ENCODE results near the gene SLC22A14.
"Not testable (repeated sequence)": the region's sequence is repeated elsewhere in the genome, so short reads cannot be mapped to it uniquely, and the experiment has no call there.

Gene SLC22A14

GRCh38 chr3:38289286-38290217, 7.5 kb downstream of the SLC22A14 start:
- not testable (repeated sequence) for H3K4me3 ChIP-seq (ENCODE audit: low read length); H3K4me1 ChIP-seq (ENCODE audit: control insufficient read depth, insufficient read depth, low read length); H3K36me3 ChIP-seq (ENCODE audit: control insufficient read depth, insufficient read depth, low read length); H3K9me3 ChIP-seq (ENCODE audit: control insufficient read depth, insufficient read depth, low read length); H3K27ac ChIP-seq (ENCODE audit: low read length); DNase-seq (ENCODE audit: low read depth, low spot score); H3K27me3 ChIP-seq (ENCODE audit: control insufficient read depth, insufficient read depth, low read length)
- no CpG with 5 or more reads among the region's 16 CpGs for WGBS (ENCODE audit: insufficient coverage, insufficient read length)

GRCh38 chr3:38297053-38297452, 15.0 kb downstream of the SLC22A14 start:
- WGBS (ENCODE audit: insufficient coverage, insufficient read length), result no CpG with 5 or more reads among the region's 4 CpGs

GRCh38 chr3:38297537-38297936, 15.4 kb downstream of the SLC22A14 start:
- no peaks in the 10 kb centered on the region for H3K36me3 ChIP-seq (ENCODE audit: control insufficient read depth, insufficient read depth, low read length)
- no peaks in the 10 kb centered on the region for H3K4me1 ChIP-seq (ENCODE audit: control insufficient read depth, insufficient read depth, low read length)
- no peak overlapping the region for H3K27ac ChIP-seq (ENCODE audit: low read length)
- H3K27me3 ChIP-seq (ENCODE audit: control insufficient read depth, insufficient read depth, low read length), result no peaks in the 10 kb centered on the region
- H3K9me3 ChIP-seq (ENCODE audit: control insufficient read depth, insufficient read depth, low read length), result no peaks in the 10 kb centered on the region
- no peak overlapping the region for H3K4me3 ChIP-seq (ENCODE audit: low read length)
- DNase-seq (ENCODE audit: low read depth, low spot score), result no peak

More at GRCh38 chr3:38297053-38297452, 15.0 kb downstream of the SLC22A14 start:
- DNase-seq (ENCODE audit: low read depth, low spot score); H3K27me3 ChIP-seq (ENCODE audit: control insufficient read depth, insufficient read depth, low read length); H3K9me3 ChIP-seq (ENCODE audit: control insufficient read depth, insufficient read depth, low read length); H3K27ac ChIP-seq (ENCODE audit: low read length); H3K36me3 ChIP-seq (ENCODE audit: control insufficient read depth, insufficient read depth, low read length); H3K4me1 ChIP-seq (ENCODE audit: control insufficient read depth, insufficient read depth, low read length); H3K4me3 ChIP-seq (ENCODE audit: low read length): not testable (repeated sequence)

GRCh38 chr3:38297947-38298711, 16.0 kb downstream of the SLC22A14 start:
- no CpG with 5 or more reads among the region's 5 CpGs for WGBS (ENCODE audit: insufficient coverage, insufficient read length)
- no peaks in the 10 kb centered on the region for H3K4me1 ChIP-seq (ENCODE audit: control insufficient read depth, insufficient read depth, low read length)
- H3K27me3 ChIP-seq (ENCODE audit: control insufficient read depth, insufficient read depth, low read length), result no peaks in the 10 kb centered on the region
- H3K4me3 ChIP-seq (ENCODE audit: low read length), result no peak overlapping the region
- H3K9me3 ChIP-seq (ENCODE audit: control insufficient read depth, insufficient read depth, low read length), result no peaks in the 10 kb centered on the region
- no peaks in the 10 kb centered on the region for H3K36me3 ChIP-seq (ENCODE audit: control insufficient read depth, insufficient read depth, low read length)
- no peak for DNase-seq (ENCODE audit: low read depth, low spot score)
- H3K27ac ChIP-seq (ENCODE audit: low read length), result no peak overlapping the region

- H3K27me3 ChIP-seq (ENCODE audit: control insufficient read depth, insufficient read depth, low read length), result no peaks in the 10 kb centered on the region
- no peaks in the 10 kb centered on the region for H3K4me1 ChIP-seq (ENCODE audit: control insufficient read depth, insufficient read depth, low read length)
- H3K9me3 ChIP-seq (ENCODE audit: control insufficient read depth, insufficient read depth, low read length), result no peaks in the 10 kb centered on the region
- no peaks in the 10 kb centered on the region for H3K36me3 ChIP-seq (ENCODE audit: control insufficient read depth, insufficient read depth, low read length)
- no CpG with 5 or more reads among the region's 5 CpGs for WGBS (ENCODE audit: insufficient coverage, insufficient read length)
- no peak for DNase-seq (ENCODE audit: low read depth, low spot score)
- H3K27ac ChIP-seq (ENCODE audit: low read length), result no peak overlapping the region
- no peak overlapping the region for H3K4me3 ChIP-seq (ENCODE audit: low read length)
Observed at GRCh38 chr3:38306941-38307340, 24.8 kb downstream of the SLC22A14 start.

GRCh38 chr3:38307599-38307998, 25.5 kb downstream of the SLC22A14 start:
- H3K9me3 ChIP-seq (ENCODE audit: control insufficient read depth, insufficient read depth, low read length), result no peaks in the 10 kb centered on the region
- H3K4me3 ChIP-seq (ENCODE audit: low read length), result no peak overlapping the region
- no peak overlapping the region for H3K27ac ChIP-seq (ENCODE audit: low read length)
- H3K36me3 ChIP-seq (ENCODE audit: control insufficient read depth, insufficient read depth, low read length), result no peaks in the 10 kb centered on the region
- H3K4me1 ChIP-seq (ENCODE audit: control insufficient read depth, insufficient read depth, low read length), result no peaks in the 10 kb centered on the region
- no peak for DNase-seq (ENCODE audit: low read depth, low spot score)
- WGBS (ENCODE audit: insufficient coverage, insufficient read length), result no CpG with 5 or more reads among the region's 12 CpGs
- no peaks in the 10 kb centered on the region for H3K27me3 ChIP-seq (ENCODE audit: control insufficient read depth, insufficient read depth, low read length)

- no peaks in the 10 kb centered on the region for H3K9me3 ChIP-seq (ENCODE audit: control insufficient read depth, insufficient read depth, low read length)
- no peak overlapping the region for H3K27ac ChIP-seq (ENCODE audit: low read length)
- DNase-seq (ENCODE audit: low read depth, low spot score), result no peak
- no peaks in the 10 kb centered on the region for H3K36me3 ChIP-seq (ENCODE audit: control insufficient read depth, insufficient read depth, low read length)
- H3K4me1 ChIP-seq (ENCODE audit: control insufficient read depth, insufficient read depth, low read length), result no peaks in the 10 kb centered on the region
- no peak overlapping the region for H3K4me3 ChIP-seq (ENCODE audit: low read length)
- no peaks in the 10 kb centered on the region for H3K27me3 ChIP-seq (ENCODE audit: control insufficient read depth, insufficient read depth, low read length)
- no CpG with 5 or more reads among the region's 9 CpGs for WGBS (ENCODE audit: insufficient coverage, insufficient read length)
Observed at GRCh38 chr3:38308456-38308855, 26.4 kb downstream of the SLC22A14 start.

- Histone ChIP-seq H3K4me3 (ENCODE audit: low read length) (no peak overlapping the region), H3K4me1 (ENCODE audit: control insufficient read depth, insufficient read depth, low read length) (peaks cover 3% of the 10 kb centered on the region), H3K27me3 (ENCODE audit: control insufficient read depth, insufficient read depth, low read length) (no peaks in the 10 kb centered on the region), H3K36me3 (ENCODE audit: control insufficient read depth, insufficient read depth, low read length) (no peaks in the 10 kb centered on the region), H3K9me3 (ENCODE audit: control insufficient read depth, insufficient read depth, low read length) (no peaks in the 10 kb centered on the region), H3K27ac (ENCODE audit: low read length) (no peak overlapping the region)
- no CpG with 5 or more reads among the region's 1 CpG for WGBS (ENCODE audit: insufficient coverage, insufficient read length)
- DNase-seq (ENCODE audit: low read depth, low spot score), result no peak
Observed at GRCh38 chr3:38311476-38311875, 29.4 kb downstream of the SLC22A14 start.

- H3K4me1 ChIP-seq (ENCODE audit: control insufficient read depth, insufficient read depth, low read length), result peaks cover 3% of the 10 kb centered on the region
- no CpG with 5 or more reads among the region's 2 CpGs for WGBS (ENCODE audit: insufficient coverage, insufficient read length)
- no peaks in the 10 kb centered on the region for H3K27me3 ChIP-seq (ENCODE audit: control insufficient read depth, insufficient read depth, low read length)
- H3K36me3 ChIP-seq (ENCODE audit: control insufficient read depth, insufficient read depth, low read length), result no peaks in the 10 kb centered on the region
- no peak overlapping the region for H3K4me3 ChIP-seq (ENCODE audit: low read length)
- no peaks in the 10 kb centered on the region for H3K9me3 ChIP-seq (ENCODE audit: control insufficient read depth, insufficient read depth, low read length)
- H3K27ac ChIP-seq (ENCODE audit: low read length), result no peak overlapping the region
- DNase-seq (ENCODE audit: low read depth, low spot score), result no peak
Observed at GRCh38 chr3:38311941-38312340, 29.8 kb downstream of the SLC22A14 start.

- H3K4me3 ChIP-seq (ENCODE audit: low read length), result no peak overlapping the region
- no peaks in the 10 kb centered on the region for H3K27me3 ChIP-seq (ENCODE audit: control insufficient read depth, insufficient read depth, low read length)
- H3K4me1 ChIP-seq (ENCODE audit: control insufficient read depth, insufficient read depth, low read length), result peaks cover 3% of the 10 kb centered on the region
- H3K36me3 ChIP-seq (ENCODE audit: control insufficient read depth, insufficient read depth, low read length), result no peaks in the 10 kb centered on the region
- H3K27ac ChIP-seq (ENCODE audit: low read length), result no peak overlapping the region
- H3K9me3 ChIP-seq (ENCODE audit: control insufficient read depth, insufficient read depth, low read length), result no peaks in the 10 kb centered on the region
- WGBS (ENCODE audit: insufficient coverage, insufficient read length), result no CpG with 5 or more reads among the region's 3 CpGs
- no peak for DNase-seq (ENCODE audit: low read depth, low spot score)
Observed at GRCh38 chr3:38312356-38312755, 30.3 kb downstream of the SLC22A14 start.
